NCI-H510A (cell line): ENCODE results near the gene GCSAM.
"Not testable (repeated sequence)": the region's sequence is repeated elsewhere in the genome, so short reads cannot be mapped to it uniquely, and the experiment has no call there.

Experiments
- DNase-seq: peaks from one replicate; lab custom pipeline; 2025; lab: John Stamatoyannopoulos, UW

The GCSAM gene

DNA sequence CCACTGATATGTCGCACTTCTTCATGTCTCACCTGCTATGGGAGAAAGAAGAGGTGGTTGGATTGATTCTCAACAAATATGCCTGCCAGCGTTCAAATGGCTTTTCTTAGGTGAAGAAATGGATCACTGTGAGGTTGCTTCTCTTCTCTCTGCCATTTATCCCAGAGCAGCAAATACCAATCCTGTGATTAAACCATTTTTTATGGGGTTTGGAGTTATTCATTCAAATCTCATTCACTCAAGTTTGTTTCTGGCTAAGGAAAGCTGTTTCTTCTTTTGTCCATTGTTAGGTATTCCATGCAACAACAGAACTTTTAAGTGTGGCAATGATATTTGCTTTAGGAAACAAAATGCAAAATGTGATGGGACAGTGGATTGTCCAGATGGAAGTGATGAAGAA lies 59.0 kb downstream of the GCSAM start:
- DNase-seq = no peak

DNA sequence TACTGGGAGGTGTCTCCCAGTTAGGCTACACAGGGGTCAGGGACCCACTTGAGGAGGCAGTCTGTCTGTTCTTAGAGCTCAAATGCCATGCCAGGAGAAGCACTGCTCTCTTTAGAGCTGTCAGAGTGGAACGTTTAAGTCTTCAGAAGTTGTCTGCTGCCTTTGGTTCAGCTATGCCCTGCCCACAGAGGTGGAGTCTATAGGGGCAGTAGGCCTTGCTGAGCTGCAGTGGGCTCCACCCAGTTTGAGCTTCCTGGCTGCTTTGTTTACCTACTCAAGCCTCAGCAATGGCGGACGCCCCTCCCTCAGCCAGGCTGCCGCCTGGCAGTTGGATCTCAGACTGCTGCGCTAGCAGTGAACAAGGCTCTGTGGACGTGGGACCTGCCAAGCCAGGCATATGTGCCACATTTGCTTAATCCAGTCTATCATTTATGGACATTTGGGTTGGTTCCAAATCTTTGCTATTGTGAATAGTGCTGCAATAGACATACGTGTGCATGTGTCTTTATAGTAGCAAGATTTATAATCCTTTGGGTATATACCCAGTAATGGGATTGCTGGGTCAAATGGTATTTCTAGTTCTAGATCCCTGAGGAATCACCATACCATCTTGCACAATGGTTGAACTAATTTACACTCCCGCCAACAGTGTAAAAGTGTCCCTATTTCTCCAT lies 60.5 kb downstream of the GCSAM start:
- DNase-seq = not testable (repeated sequence)
